GM21367 (cell line): Measurements from ENCODE around the gene LEF1.
"Not testable (repeated sequence)": the region's sequence is repeated elsewhere in the genome, so short reads cannot be mapped to it uniquely, and the experiment has no call there.

Experiments
- ATAC-seq: cut with Tn5 transposase; IDR thresholded peaks from one replicate; pipeline ENCODE4 v1.9.1; 2021; ENCODE audit not compliant: unreplicated experiment

LEF1 gene

GRCh38 chr4:108072300-108072699 is 96.4 kb downstream of the LEF1 start:
- peak; percentile 38 for ATAC-seq

- ATAC-seq, result no peak
Measured at GRCh38 chr4:108070775-108071174, 98.0 kb downstream of the LEF1 start.

- no peak for ATAC-seq
Measured at GRCh38 chr4:108068442-108068841, 100.3 kb downstream of the LEF1 start.

GRCh38 chr4:108060686-108061321 is 107.9 kb downstream of the LEF1 start:
- ATAC-seq, result no peak

GRCh38 chr4:108060164-108060563 is 108.6 kb downstream of the LEF1 start:
- ATAC-seq, result no peak

- ATAC-seq, result no peak
Measured at GRCh38 chr4:108058685-108059440, 109.9 kb downstream of the LEF1 start.

- no peak for ATAC-seq
Measured at GRCh38 chr4:108056418-108056817, 112.3 kb downstream of the LEF1 start.

- no peak for ATAC-seq
Measured at GRCh38 chr4:108055787-108056186, 112.9 kb downstream of the LEF1 start.

- ATAC-seq, result no peak
Measured at GRCh38 chr4:108054025-108054638, 114.6 kb downstream of the LEF1 start.

GRCh38 chr4:108053251-108053711 is 115.5 kb downstream of the LEF1 start:
- ATAC-seq, result peak; percentile 66

- ATAC-seq, result no peak
Measured at GRCh38 chr4:108052558-108053120, 116.1 kb downstream of the LEF1 start.

GRCh38 chr4:108051343-108051742 is 117.4 kb downstream of the LEF1 start:
- no peak for ATAC-seq

- ATAC-seq, result not testable (repeated sequence)
Measured at GRCh38 chr4:108050166-108051111, 118.3 kb downstream of the LEF1 start.

GRCh38 chr4:108049406-108049805 is 119.3 kb downstream of the LEF1 start:
- ATAC-seq, result no peak

- no peak for ATAC-seq
Measured at GRCh38 chr4:108048997-108049396, 119.7 kb downstream of the LEF1 start.

GRCh38 chr4:108048157-108048556 is 120.6 kb downstream of the LEF1 start:
- no peak for ATAC-seq

- no peak for ATAC-seq
Measured at GRCh38 chr4:108047199-108047598, 121.5 kb downstream of the LEF1 start.

- no peak for ATAC-seq
Measured at GRCh38 chr4:108045687-108046024, 123.1 kb downstream of the LEF1 start.

GRCh38 chr4:108044951-108045686 is 123.6 kb downstream of the LEF1 start:
- ATAC-seq, result no peak

- ATAC-seq, result no peak
Measured at GRCh38 chr4:108043526-108043925, 125.2 kb downstream of the LEF1 start.
